Common myeloid progenitor, CD34-positive (primary cell): ENCODE data around the gene ZNF423.
"Not testable (repeated sequence)": the region's sequence is repeated elsewhere in the genome, so short reads cannot be mapped to it uniquely, and the experiment has no call there.

Experiments used
- CTCF ChIA-PET: fragments of 350-600 bp; sonication (Branson Sonifier 250); formaldehyde crosslinking; loops from one replicate; lab custom pipeline; 2021; ENCODE audit warnings: antibody characterized with exemption; lab: Charles Lee
- POLR2A ChIA-PET: fragments of 350-600 bp; sonication (Branson Sonifier 250); formaldehyde crosslinking; loops from one replicate; lab custom pipeline; 2021; ENCODE audit warnings: antibody characterized with exemption; lab: Charles Lee
- DNase-seq, 3 donors: peaks; one replicate each; pipeline versions ENCODE4 v3.0.0 to v3.0.0-alpha.2; 2013
- H3K27ac ChIP-seq, 2 experiments: 1 replicate in 1 of 2; 2 replicates in 1 of 2; pipeline ENCODE4 v1.7.0; 2013; ENCODE audit warnings: inconsistent platforms in 2 of 2, low read length in 2 of 2, mild to moderate bottlenecking in 2 of 2, low read depth in 1 of 2, moderate library complexity in 1 of 2; ENCODE audit not compliant: severe bottlenecking in 2 of 2, insufficient read depth in 1 of 2, poor library complexity in 1 of 2
- H3K27me3 ChIP-seq, 5 experiments: replicated peaks in 2 of 5; 1 replicate in 3 of 5; 2 replicates in 2 of 5; pipeline versions ENCODE4 v1.6.1 to v1.7.0; 2013; ENCODE audit warnings: low read length in 4 of 5, mild to moderate bottlenecking in 2 of 5, moderate library complexity in 2 of 5, inconsistent platforms in 1 of 5; ENCODE audit not compliant: insufficient read depth in 5 of 5, control insufficient read depth in 4 of 5
- H3K36me3 ChIP-seq, 4 experiments: 1 replicate in 2 of 4; 2 replicates in 2 of 4; pipeline versions ENCODE4 v1.6.1 to v1.7.0; 2013; ENCODE audit warnings: low read length in 3 of 4, control low read depth in 1 of 4, mild to moderate bottlenecking in 1 of 4; ENCODE audit not compliant: control insufficient read depth in 4 of 4, insufficient read depth in 4 of 4
- H3K4me1 ChIP-seq, 4 experiments: 1 replicate in 3 of 4; 2 replicates in 1 of 4; pipeline versions ENCODE4 v1.6.1 to v1.7.1; 2013; ENCODE audit warnings: low read length in 3 of 4, mild to moderate bottlenecking in 3 of 4, control low read depth in 1 of 4, inconsistent platforms in 1 of 4, moderate library complexity in 1 of 4; ENCODE audit not compliant: control insufficient read depth in 4 of 4, insufficient read depth in 4 of 4; ENCODE audit errors: control extremely low read depth in 1 of 4
- H3K4me3 ChIP-seq, 7 experiments: 1 replicate in 4 of 7; 2 replicates in 3 of 7; pipeline versions ENCODE4 v1.5.1 to v1.7.0; 2013; ENCODE audit warnings: mild to moderate bottlenecking in 7 of 7, low read length in 6 of 7, moderate library complexity in 6 of 7, inconsistent platforms in 2 of 7, low read depth in 2 of 7, control low read depth in 1 of 7; ENCODE audit not compliant: insufficient read depth in 4 of 7, control insufficient read depth in 1 of 7; ENCODE audit errors: extremely low read depth in 1 of 7
- H3K9me3 ChIP-seq, 5 experiments: 1 replicate in 4 of 5; 2 replicates in 1 of 5; pipeline versions ENCODE4 v1.6.1 to v1.7.1; 2013; ENCODE audit warnings: low read length in 4 of 5, mild to moderate bottlenecking in 2 of 5, inconsistent platforms in 1 of 5, low read depth in 1 of 5, moderate library complexity in 1 of 5; ENCODE audit not compliant: control insufficient read depth in 4 of 5, insufficient read depth in 2 of 5; ENCODE audit errors: control extremely low read depth in 1 of 5
- WGBS: methylation state at CpG from one replicate; pipeline ENCODE4 v1.1.5; 2013; ENCODE audit not compliant: insufficient coverage; 5-methylcytosine and 5-hydroxymethylcytosine counted together

Gene ZNF423

GRCh38 chr16:49563666-49564065, 292.2 kb downstream of the ZNF423 start:
- H3K27ac ChIP-seq, result no peak overlapping the region
- DNase-seq, result no peak
- no peak overlapping the region for H3K4me3 ChIP-seq
- H3K27me3 ChIP-seq, result no peaks in the 10 kb centered on the region
- no peaks in the 10 kb centered on the region for H3K4me1 ChIP-seq
- H3K9me3 ChIP-seq, result no peaks in the 10 kb centered on the region
- ChIA-PET POLR2A (no interaction called here), CTCF (interaction anchor here (0.7 to 1.5 kb wide), 2 partner anchors 21 to 29 kb away, joined by 3 to 5 read pairs; no protein-coding TSS in a partner anchor)
- no peaks in the 10 kb centered on the region for H3K36me3 ChIP-seq
- 83% methylated on average over 1 of the region's 2 CpGs for WGBS

- 100% methylated on average over 7 of the region's 8 CpGs for WGBS
- CTCF ChIA-PET, result interaction anchor here (0.6 to 0.7 kb wide), 2 partner anchors 15 to 575 kb away, joined by 3 read pairs; no protein-coding TSS in a partner anchor
- H3K27ac ChIP-seq, POLR2A ChIA-PET, H3K27me3 ChIP-seq, H3K4me3 ChIP-seq, H3K36me3 ChIP-seq, H3K9me3 ChIP-seq, DNase-seq, H3K4me1 ChIP-seq: not testable (repeated sequence)
Measured at GRCh38 chr16:49562894-49563293, 293.0 kb downstream of the ZNF423 start.

DNA sequence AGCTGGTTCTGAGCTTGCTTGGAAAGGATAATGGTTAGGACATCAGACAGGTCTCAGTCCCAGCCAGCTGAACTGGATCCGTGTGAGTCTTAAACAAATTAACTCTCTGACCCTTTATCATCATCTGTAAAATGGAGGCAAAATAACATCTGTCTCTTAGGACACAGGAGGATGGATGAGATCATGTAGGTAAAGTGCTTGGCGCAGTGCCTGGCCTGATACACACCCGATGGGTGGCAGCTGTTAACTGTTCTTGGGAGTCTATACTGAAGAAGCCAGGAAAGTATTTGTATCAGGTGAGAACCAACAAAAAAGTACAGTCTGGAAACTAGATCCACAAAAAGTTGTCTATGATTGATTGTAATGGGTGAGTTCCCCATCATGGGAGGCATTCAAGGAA, 293.7 kb downstream of the ZNF423 start:
- Histone ChIP-seq H3K4me1 (peaks cover 0 to 7% (median 2%) of the 10 kb centered on the region in 4 experiments), H3K27ac (no peak overlapping the region), H3K4me3 (no peak overlapping the region), H3K36me3 (no peaks in the 10 kb centered on the region), H3K9me3 (no peaks in the 10 kb centered on the region), H3K27me3 (no peaks in the 10 kb centered on the region)
- 100% methylated on average over 1 of the region's 3 CpGs for WGBS
- DNase-seq, result no peak
- POLR2A ChIA-PET, result no interaction called here
- CTCF ChIA-PET, result interaction anchor here (0.6 to 0.7 kb wide), 2 partner anchors 16 to 576 kb away, joined by 3 read pairs; no protein-coding TSS in a partner anchor

- ChIA-PET CTCF (interaction anchor here (1.0 kb wide), 1 partner anchor 10 kb away, joined by 3 read pairs; no protein-coding TSS in a partner anchor), POLR2A (no interaction called here)
- Histone ChIP-seq H3K4me3 (no peak overlapping the region), H3K36me3 (no peaks in the 10 kb centered on the region), H3K27ac (no peak overlapping the region), H3K4me1 (peaks cover 0 to 10% (median 6%) of the 10 kb centered on the region in 4 experiments), H3K9me3 (no peaks in the 10 kb centered on the region), H3K27me3 (no peaks in the 10 kb centered on the region)
- DNase-seq, result no peak
- WGBS, result 97% methylated on average over 19 of the region's 25 CpGs
Measured at GRCh38 chr16:49560004-49560830, 295.7 kb downstream of the ZNF423 start.

- H3K36me3 ChIP-seq, result no peaks in the 10 kb centered on the region
- H3K27ac ChIP-seq, result no peak overlapping the region
- no peak overlapping the region for H3K4me3 ChIP-seq
- ChIA-PET CTCF (interaction anchor here (1.6 kb wide), 1 partner anchor 331 kb away, joined by 5 read pairs; no protein-coding TSS in a partner anchor), POLR2A (no interaction called here)
- no peak for DNase-seq
- no peaks in the 10 kb centered on the region for H3K9me3 ChIP-seq
- H3K4me1 ChIP-seq, result peaks cover 0 to 10% (median 6%) of the 10 kb centered on the region in 4 experiments
- H3K27me3 ChIP-seq, result no peaks in the 10 kb centered on the region
- 90% methylated on average over 1 of the region's 4 CpGs for WGBS
Measured at GRCh38 chr16:49559242-49559641, 296.7 kb downstream of the ZNF423 start.

GRCh38 chr16:49558451-49558850, 297.5 kb downstream of the ZNF423 start:
- H3K9me3 ChIP-seq, result no peaks in the 10 kb centered on the region
- H3K36me3 ChIP-seq, result no peaks in the 10 kb centered on the region
- DNase-seq, result no peak
- H3K27ac ChIP-seq, result no peak overlapping the region
- no peaks in the 10 kb centered on the region for H3K27me3 ChIP-seq
- peaks cover 0 to 10% (median 6%) of the 10 kb centered on the region in 4 experiments for H3K4me1 ChIP-seq
- no peak overlapping the region for H3K4me3 ChIP-seq
- ChIA-PET POLR2A (no interaction called here), CTCF (interaction anchor here (0.6 to 1.6 kb wide), 3 partner anchors 8 to 332 kb away, joined by 3 to 6 read pairs (median 5); no protein-coding TSS in a partner anchor)
- 100% methylated on average over 2 of the region's 2 CpGs for WGBS
